Hematopoietic multipotent progenitor cell treated with erythropoietin and hydrocortisone succinate and interleukin-3 and kit ligand, for 4 days (in vitro differentiated cells): ENCODE measurements around the gene TTLL11.
A peak's percentile ranks its signal among the peaks of the same experiment; 100 is the strongest.
"Not testable (repeated sequence)": the region's sequence is repeated elsewhere in the genome, so short reads cannot be mapped to it uniquely, and the experiment has no call there.

Experiments
- DNase-seq: peaks from one replicate; pipeline ENCODE4 v3.0.0-alpha.2; 2015

The TTLL11 gene

GRCh38 chr9:121807823-121808278 lies 285.3 kb downstream of the TTLL11 start:
- DNase-seq = no peak

DNA sequence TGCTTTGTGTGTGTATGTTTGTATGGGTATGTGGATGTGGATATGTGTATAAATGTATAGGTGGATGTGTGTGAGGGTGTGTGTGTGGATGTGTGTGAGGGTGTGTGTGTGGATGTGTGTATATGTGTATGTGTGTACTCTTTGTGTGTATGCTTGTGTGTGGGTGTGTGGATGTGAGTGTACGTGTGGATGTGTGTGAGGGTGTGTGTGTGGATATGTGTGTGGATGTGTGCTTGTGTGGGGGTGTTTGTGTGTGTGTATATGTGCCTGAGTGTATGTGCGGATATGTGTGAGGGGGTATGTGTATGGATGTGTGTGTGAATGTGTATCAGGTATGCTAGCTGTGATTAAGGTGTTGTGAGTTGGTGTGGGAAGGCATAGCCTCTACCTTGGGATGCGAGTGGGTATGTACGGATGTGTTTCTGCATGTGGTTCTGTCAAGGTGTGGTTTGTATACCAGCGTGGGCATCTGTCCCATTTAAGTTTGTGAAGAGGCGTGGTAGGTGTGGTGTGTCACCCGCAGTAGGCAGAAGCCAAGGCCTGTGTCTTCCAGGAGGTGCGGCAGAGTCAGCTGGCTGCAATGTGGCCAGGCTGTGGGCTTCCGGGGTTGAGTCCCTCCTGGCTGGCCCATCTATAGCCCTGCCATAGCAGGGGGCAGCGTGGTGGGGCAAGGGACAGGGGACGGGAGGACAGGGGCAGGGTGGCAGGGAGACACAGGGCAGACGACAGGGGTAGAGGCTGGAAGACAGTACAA lies 285.9 kb downstream of the TTLL11 start:
- DNase-seq = no peak

DNA sequence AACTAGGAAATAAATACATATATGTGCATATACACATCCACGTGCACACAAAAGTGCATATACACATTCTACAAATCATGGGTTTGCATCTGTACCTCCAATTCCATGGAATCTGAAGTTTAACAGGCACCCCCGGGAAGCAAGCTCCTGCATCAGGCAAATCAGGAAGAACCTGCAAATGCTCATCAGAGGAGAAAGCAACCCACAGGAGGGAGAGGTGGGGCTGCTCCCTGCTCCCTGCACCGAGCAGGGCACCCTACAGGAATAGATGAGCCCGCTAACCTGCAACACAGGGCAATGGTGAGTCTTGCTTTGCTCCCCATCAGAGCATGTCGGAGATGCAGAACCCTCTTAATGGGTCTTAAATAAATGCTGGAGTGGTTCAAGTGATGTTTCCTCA lies 290.4 kb downstream of the TTLL11 start:
- no peak for DNase-seq

- peak; percentile 41 for DNase-seq
Observed at GRCh38 chr9:121801579-121801978, 291.5 kb downstream of the TTLL11 start.

GRCh38 chr9:121800376-121800775 lies 292.7 kb downstream of the TTLL11 start:
- no peak for DNase-seq

DNA sequence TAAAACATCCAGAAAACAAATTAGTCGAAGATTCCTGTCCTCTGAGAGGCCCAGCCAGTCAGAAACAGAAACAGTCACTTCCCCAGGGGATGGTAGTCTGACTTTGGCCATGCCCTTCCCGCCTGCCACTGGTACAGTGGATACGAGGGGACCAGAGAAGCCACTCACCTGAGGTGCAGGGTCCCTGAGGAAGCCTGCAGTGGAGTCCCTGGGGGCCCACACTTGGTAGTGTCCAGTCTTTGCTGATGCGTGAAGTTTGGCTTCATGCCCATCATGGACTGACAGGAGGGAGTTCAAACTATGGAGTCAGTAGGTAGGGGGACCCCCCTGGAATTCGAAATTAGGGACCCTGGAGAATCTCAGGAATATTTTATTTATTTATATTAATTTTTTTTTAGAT lies 294.2 kb downstream of the TTLL11 start:
- DNase-seq = no peak

- DNase-seq = no peak
Observed at GRCh38 chr9:121797081-121797480, 296.0 kb downstream of the TTLL11 start.

GRCh38 chr9:121794334-121794733 lies 298.8 kb downstream of the TTLL11 start:
- DNase-seq = not testable (repeated sequence)

GRCh38 chr9:121792476-121792875 lies 300.6 kb downstream of the TTLL11 start:
- DNase-seq = not testable (repeated sequence)

GRCh38 chr9:121790841-121791240 lies 302.3 kb downstream of the TTLL11 start:
- DNase-seq = peak; percentile 14

DNA sequence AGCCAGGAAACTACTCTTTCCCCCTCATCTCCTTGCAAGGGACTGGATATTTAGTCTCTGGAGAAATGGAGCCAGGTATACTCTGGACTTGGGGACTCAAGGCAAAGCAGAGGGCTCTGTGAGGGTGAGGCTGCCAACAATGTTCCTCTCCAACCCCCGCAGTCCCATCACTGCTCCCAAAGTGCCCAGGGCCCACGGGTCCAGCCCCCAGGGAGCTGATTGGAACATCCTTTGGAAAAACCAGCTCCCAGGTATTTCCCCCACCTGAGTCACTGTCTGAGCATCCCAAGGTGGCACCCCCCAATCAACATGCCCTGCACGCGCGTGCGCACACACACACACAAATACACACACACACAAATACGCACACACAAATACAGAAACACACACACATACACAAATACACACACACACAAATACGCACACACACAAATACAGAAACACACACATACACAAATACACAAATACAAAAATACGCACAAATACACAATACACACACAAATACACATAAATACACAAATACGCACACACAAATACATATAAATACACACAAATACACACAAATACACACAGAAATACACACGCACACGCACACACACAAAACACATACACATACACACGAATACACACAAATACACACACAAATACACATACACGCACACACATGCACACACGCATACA lies 304.3 kb downstream of the TTLL11 start:
- no peak for DNase-seq

DNA sequence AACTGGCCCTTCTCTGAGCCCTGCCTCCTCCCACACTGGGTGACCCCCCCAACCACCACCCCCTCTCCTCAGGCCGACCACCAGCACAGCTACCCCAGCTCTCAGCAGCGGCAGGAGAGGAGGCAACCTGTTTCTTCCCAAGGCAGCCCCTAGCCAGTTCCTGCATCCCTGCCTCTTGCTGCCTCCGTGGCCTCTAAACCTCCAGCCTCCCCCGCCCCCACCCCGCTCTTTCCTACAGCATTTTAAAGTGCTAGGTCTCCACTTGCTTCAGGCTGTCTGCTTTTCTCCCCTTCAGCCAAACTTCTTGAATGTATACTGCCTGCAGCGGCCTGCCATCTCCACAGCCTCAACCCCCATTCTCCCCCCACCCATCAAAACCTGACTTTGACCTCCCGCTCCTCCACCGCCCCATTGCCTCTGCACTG lies 306.1 kb downstream of the TTLL11 start:
- DNase-seq = no peak

DNA sequence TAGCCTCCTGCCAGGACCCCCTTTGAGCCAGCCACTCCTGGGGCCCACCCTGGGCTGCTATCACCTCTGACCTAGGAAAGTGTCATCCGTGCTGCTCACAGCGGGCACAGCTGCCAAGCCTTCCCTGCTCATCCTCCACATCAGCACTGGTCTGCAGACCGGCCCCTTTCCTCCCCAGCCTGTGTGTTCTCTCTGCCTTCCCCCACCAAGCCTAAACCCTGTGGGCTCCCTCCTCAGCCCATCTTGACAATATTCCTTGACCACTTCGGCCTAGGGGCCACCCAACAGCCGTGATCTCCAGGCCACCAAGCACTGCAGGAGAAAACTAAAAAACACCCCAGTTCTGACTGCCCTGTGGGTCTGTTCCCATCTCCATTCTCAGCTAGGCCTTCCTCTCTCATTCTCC lies 306.6 kb downstream of the TTLL11 start:
- DNase-seq = no peak

DNA sequence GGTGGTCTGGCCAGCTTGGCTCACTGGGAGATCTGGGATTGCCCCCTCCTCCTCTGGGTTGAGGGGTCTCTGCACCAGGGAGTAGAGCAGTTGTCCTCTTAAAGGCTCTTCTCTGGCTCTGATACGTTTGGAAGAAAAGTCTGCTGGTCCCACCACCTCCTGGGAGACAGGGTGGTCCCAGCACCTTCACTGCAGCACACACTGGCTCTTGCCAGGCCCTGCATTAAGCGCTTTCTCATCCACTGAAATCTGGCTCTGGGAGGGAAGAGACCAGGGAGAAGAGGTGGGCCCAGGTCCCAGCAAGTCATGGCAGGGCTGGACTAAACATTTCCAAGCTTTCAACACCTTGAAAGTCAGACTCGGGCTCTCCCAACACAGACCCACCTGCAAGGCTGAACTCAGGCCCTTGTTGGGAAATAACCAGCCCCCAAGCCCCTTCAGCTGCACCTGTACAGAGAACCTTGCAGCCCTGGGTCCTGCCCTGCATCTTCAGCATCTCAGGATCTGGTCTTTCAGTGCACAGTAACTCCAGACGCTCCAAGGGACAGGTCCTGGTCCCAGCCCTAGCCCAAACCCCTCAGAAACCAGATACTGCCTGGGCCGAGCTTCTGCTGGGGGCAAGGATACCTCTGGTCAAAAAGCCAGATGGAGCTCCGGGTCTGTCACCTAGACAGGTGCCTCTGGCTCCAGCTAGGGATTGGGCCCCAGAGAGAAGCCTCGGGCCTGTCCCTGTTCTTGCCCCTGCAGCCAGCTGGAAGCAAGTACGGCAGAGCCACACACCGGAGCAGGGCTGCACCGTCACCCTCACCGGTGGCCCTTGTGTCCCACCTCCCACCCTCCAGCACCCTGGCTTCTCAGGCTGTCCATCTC lies 307.2 kb downstream of the TTLL11 start:
- no peak for DNase-seq

DNA sequence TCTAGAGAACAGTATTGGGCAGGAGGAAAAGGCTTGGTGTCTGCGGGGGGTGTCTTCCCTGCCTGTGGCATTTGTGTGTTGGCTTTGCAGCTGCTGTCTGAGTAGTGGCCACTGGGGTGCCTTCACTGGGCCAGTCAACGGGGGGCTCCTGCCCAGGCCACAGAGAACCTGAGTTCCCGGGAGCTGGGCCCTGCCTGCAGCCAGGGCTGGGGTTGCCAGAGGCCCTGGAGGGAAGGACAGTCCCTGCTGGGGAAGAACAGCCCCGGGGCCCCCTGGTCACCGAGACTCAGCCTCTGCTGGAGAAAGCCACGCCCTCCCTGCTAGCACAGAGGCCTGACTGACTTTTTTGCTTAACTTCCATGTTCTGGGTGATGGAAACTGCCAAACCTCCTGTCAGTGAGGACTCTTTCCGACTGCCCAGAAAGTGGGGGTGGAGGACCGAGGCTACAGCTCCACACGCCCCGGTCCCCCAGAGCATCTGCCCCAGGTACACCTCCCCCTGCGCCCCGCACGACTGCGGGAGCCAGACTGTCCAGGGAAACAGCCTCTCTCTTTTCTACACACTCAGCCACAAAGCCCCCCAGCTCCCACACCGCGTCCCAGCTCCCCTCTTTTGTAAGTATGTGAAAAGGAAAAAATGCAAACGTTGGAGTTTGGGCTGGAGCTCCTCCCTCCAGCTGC lies 308.2 kb downstream of the TTLL11 start:
- peak; percentile 51 for DNase-seq

DNA sequence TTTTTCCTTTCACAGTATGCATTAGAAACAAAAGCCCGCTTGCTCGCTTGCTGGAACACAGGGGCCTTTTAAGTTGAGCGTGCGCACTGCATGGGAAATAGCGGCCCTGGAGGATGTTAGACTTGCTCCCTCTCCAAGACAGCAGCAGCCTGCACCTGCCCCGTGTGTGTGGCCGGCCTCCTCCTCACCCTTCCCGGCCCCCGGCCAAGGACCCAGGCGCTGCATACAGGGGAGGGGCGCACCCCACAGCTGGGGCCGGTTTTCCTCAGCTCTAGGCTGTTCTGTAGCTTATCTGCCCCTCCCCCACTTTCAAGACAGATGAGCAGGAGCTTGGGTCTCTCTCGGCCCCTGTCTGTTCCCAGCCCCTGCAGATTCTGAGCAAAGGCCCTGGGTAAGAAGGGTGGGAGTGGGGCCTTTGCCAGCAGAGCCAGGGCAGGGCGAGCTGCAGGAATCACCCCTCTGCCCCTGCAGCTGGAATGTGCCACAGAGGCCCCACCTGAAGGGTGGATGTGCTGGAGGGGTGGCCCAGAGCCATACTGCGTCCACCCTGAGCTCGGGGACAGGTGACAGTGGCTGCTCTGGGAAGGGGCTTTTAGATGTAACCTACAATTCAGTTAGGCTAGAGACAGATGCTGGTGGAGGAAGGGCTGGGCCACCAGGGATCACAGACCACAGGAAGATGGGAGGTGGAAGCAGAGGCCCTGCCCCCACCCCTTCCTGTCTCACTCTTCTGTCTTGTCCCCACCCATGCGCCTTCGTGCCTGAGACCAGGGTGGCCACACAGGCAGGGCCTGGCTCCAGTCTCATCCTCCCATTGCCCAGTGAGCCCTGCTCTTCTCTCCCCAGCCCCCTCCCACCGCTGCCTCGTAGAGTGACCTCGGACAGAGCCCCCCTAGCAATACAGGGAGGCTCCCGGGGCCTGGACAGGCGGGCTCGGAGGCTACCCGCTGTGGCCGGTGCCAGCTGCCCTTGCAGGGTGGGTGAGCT lies 309.3 kb downstream of the TTLL11 start:
- DNase-seq = peak; percentile 83

- DNase-seq = no peak
Observed at GRCh38 chr9:121783111-121783510, 310.0 kb downstream of the TTLL11 start.

DNA sequence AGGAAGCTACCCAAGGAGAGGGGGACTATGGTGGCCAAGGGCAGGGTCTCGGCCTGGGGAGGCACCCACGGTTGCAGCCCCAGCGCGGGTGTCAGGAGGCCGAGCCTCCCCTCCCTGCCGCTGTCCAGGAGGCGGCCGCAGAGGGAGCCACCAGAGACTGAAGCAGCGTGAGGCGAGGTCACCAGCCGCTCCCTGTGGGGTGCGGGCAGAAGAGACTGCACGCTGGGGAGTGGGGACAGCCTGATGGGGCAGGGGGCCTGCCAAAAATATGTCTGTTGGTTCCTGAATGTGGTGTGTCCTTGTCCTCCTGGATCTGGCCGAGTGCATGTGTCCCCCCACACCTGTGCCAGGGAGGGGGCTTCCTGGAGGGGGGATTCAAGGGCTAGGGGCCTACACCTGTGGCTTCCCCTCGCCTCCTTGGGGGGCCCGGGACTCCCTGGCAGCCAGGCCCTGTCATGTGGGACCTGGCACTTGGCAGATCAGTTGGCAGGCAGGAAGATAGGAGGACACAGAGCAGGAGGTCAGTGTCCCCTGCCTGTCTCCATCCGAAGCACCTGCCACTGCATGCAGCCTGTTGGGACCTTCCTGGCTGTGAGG lies 310.5 kb downstream of the TTLL11 start:
- no peak for DNase-seq

GRCh38 chr9:121781701-121782464 lies 311.2 kb downstream of the TTLL11 start:
- DNase-seq = no peak

DNA sequence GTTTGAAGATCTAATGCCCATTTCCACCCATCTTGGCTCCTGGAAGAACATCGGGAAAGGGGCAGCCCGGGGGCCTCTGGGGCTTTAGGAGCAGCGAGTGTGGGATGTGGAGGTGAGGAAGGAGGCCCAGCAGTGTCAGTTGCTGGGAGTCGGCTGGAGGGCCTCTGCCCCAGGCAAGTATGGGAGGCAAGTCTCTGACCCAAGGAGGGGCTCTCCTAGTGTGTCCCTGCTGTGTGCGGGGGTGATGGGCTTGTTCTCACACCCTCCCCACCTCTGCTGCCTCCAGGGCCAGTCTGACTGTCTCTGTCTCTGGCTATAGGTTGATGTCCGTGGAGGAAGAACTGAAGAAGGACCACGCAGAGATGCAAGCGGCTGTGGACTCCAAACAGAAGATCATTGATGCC lies 312.0 kb downstream of the TTLL11 start:
- DNase-seq = no peak
